Inferior parietal cortex (tissue), 1 donor: ENCODE results near the gene SIGLEC9.

Experiments
- DNase-seq: peaks from one replicate; pipeline ENCODE4 v3.0.0-alpha.2; 2016; ENCODE audit errors: extremely low spot score

The SIGLEC9 gene

GRCh38 chr19:51124729-51125128 is at the start of gene SIGLEC9:
Gene SIGLEC9, plus strand, starts transcription at chr19:51124906. Its CDS starts 69 bp downstream, at chr19:51124975.
- no peak for DNase-seq

GRCh38 chr19:51075998-51076397 is 48.7 kb upstream of the SIGLEC9 start:
- no peak for DNase-seq

GRCh38 chr19:51076631-51077213 is 48.0 kb upstream of the SIGLEC9 start:
- DNase-seq = no peak

- no peak for DNase-seq
Observed at GRCh38 chr19:51078104-51078503, 46.6 kb upstream of the SIGLEC9 start.

GRCh38 chr19:51078731-51079130 is 46.0 kb upstream of the SIGLEC9 start:
- DNase-seq = no peak

- no peak for DNase-seq
Observed at GRCh38 chr19:51079481-51080110, 45.1 kb upstream of the SIGLEC9 start.

GRCh38 chr19:51081476-51081875 is 43.2 kb upstream of the SIGLEC9 start:
- DNase-seq = no peak

- DNase-seq = no peak
Observed at GRCh38 chr19:51082611-51083010, 42.1 kb upstream of the SIGLEC9 start, which contains the start of gene KLK14. Gene KLK14, minus strand, starts transcription at chr19:51082887. Its CDS starts 273 bp downstream, at chr19:51082614.

GRCh38 chr19:51083181-51083580 is 41.5 kb upstream of the SIGLEC9 start:
- no peak for DNase-seq

- no peak for DNase-seq
Observed at GRCh38 chr19:51083783-51084182, 40.9 kb upstream of the SIGLEC9 start.

- no peak for DNase-seq
Observed at GRCh38 chr19:51084505-51084904, 40.2 kb upstream of the SIGLEC9 start.

GRCh38 chr19:51086153-51086850 is 38.4 kb upstream of the SIGLEC9 start:
- DNase-seq = no peak

GRCh38 chr19:51089786-51090185 is 34.9 kb upstream of the SIGLEC9 start:
- DNase-seq = no peak

GRCh38 chr19:51090471-51090870 is 34.2 kb upstream of the SIGLEC9 start:
- no peak for DNase-seq

- DNase-seq = no peak
Observed at GRCh38 chr19:51091126-51091525, 33.6 kb upstream of the SIGLEC9 start.

- no peak for DNase-seq
Observed at GRCh38 chr19:51091895-51092873, 32.5 kb upstream of the SIGLEC9 start.

GRCh38 chr19:51093101-51093500 is 31.6 kb upstream of the SIGLEC9 start:
- no peak for DNase-seq

- DNase-seq = no peak
Observed at GRCh38 chr19:51093510-51094345, 31.0 kb upstream of the SIGLEC9 start.

- no peak for DNase-seq
Observed at GRCh38 chr19:51094696-51095279, 29.9 kb upstream of the SIGLEC9 start.

- peak; percentile 9 for DNase-seq
Observed at GRCh38 chr19:51096473-51097165, 28.1 kb upstream of the SIGLEC9 start.
